HEK293 (cell line): ENCODE results near the gene SYNM.

ENCODE experiments used
- CTCF ChIA-PET: fragments of 350-600 bp; formaldehyde crosslinking; extraction: SDS; loops from one replicate; lab custom pipeline; 2021; ENCODE audit warnings: antibody characterized with exemption; lab: Yijun Ruan, JAX
- POLR2A ChIA-PET: fragments of 300-600 bp; formaldehyde crosslinking; extraction: SDS; loops from one replicate; lab custom pipeline; 2020; ENCODE audit warnings: antibody characterized with exemption, inconsistent platforms; lab: Yijun Ruan, JAX
- H3K27ac ChIP-seq: fragments of 200-500 bp; sonication (Bioruptor generic); 2 replicates; pipeline ENCODE4 v1.5.1; 2014; ENCODE audit warnings: low read depth, low read length, control low read depth, inconsistent platforms; ENCODE audit errors: extremely low read depth
- H3K36me3 ChIP-seq, 2 experiments: fragments of 200-500 bp in 1 of 2; sonication (Bioruptor generic) in 1 of 2; 1 replicate in 1 of 2; 2 replicates in 1 of 2; pipeline ENCODE4 v1.5.1; 2014 to 2017; ENCODE audit warnings: inconsistent platforms in 2 of 2, low read length in 2 of 2; ENCODE audit not compliant: control insufficient read depth in 2 of 2, insufficient read depth in 1 of 2
- H3K4me1 ChIP-seq: fragments of 200-500 bp; sonication (Bioruptor generic); 2 replicates; pipeline ENCODE4 v1.5.1; 2014; ENCODE audit warnings: mild to moderate bottlenecking, low read length, inconsistent platforms; ENCODE audit not compliant: control insufficient read depth, insufficient read depth
- H3K4me3 ChIP-seq: 2 replicates; pipeline ENCODE4 v1.5.1; 2011; ENCODE audit warnings: low read depth, mild to moderate bottlenecking, control low read depth, low read length, moderate library complexity
- H3K9me3 ChIP-seq: fragments of 200-500 bp; sonication (Bioruptor generic); 2 replicates; pipeline ENCODE4 v1.5.1; 2014; ENCODE audit warnings: low read depth, low read length, inconsistent platforms; ENCODE audit not compliant: control insufficient read depth, insufficient read depth
- EGR2 ChIP-seq: fragments of 450-650 bp; formaldehyde crosslinking; IDR thresholded peaks from 2 replicates; pipeline ENCODE4 v1.5.1; 2016; ENCODE audit warnings: low read depth, missing biosample characterization, missing genetic modification characterization
- GLIS1 ChIP-seq: fragments of 450-650 bp; formaldehyde crosslinking; IDR thresholded peaks from 2 replicates; pipeline ENCODE4 v1.5.1; 2016; ENCODE audit warnings: missing biosample characterization, missing genetic modification characterization
- OSR2 ChIP-seq: fragments of 450-650 bp; formaldehyde crosslinking; IDR thresholded peaks from 2 replicates; pipeline ENCODE4 v1.5.1; 2016; ENCODE audit warnings: missing biosample characterization, missing genetic modification characterization
- SALL2 ChIP-seq: fragments of 450-650 bp; formaldehyde crosslinking; IDR thresholded peaks from 2 replicates; pipeline ENCODE4 v1.5.0; 2017; ENCODE audit warnings: missing biosample characterization, mild to moderate bottlenecking, missing genetic modification characterization, borderline replicate concordance
- SCRT1 ChIP-seq: fragments of 450-650 bp; formaldehyde crosslinking; IDR thresholded peaks from 2 replicates; pipeline ENCODE4 v1.5.1; 2016; ENCODE audit warnings: missing biosample characterization, missing genetic modification characterization, borderline replicate concordance
- ZIC2 ChIP-seq: fragments of 450-650 bp; formaldehyde crosslinking; IDR thresholded peaks from 2 replicates; pipeline ENCODE4 v1.5.1; 2016; ENCODE audit warnings: missing biosample characterization, missing genetic modification characterization
- ZNF140 ChIP-seq: fragments of 450-650 bp; formaldehyde crosslinking; IDR thresholded peaks from 2 replicates; pipeline ENCODE4 v1.5.1; 2016; ENCODE audit warnings: missing biosample characterization, missing genetic modification characterization
- ZNF146 ChIP-seq: fragments of 450-650 bp; formaldehyde crosslinking; IDR thresholded peaks from 2 replicates; pipeline ENCODE4 v1.5.1; 2016; ENCODE audit warnings: missing biosample characterization, missing genetic modification characterization
- ZNF175 ChIP-seq: fragments of 450-650 bp; formaldehyde crosslinking; IDR thresholded peaks from 2 replicates; pipeline ENCODE4 v1.5.1; 2016; ENCODE audit warnings: missing biosample characterization, missing genetic modification characterization
- ZNF211 ChIP-seq: fragments of 450-650 bp; formaldehyde crosslinking; IDR thresholded peaks from 2 replicates; pipeline ENCODE4 v1.5.1; 2016; ENCODE audit warnings: low read depth, missing biosample characterization, missing genetic modification characterization
- ZNF23 ChIP-seq: fragments of 450-650 bp; formaldehyde crosslinking; IDR thresholded peaks from 2 replicates; pipeline ENCODE4 v1.5.1; 2016; ENCODE audit warnings: missing biosample characterization, missing genetic modification characterization, borderline replicate concordance
- ZNF274 ChIP-seq, 2 experiments: fragments of 200-500 bp in 1 of 2; fragments of 450-650 bp in 1 of 2; sonication (Bioruptor generic) in 1 of 2; formaldehyde crosslinking in 1 of 2; IDR thresholded peaks; 2 replicates each; pipeline versions ENCODE4 v1.5.1 to v1.6.1; 2014 to 2016; ENCODE audit warnings: borderline replicate concordance in 1 of 2, inconsistent platforms in 1 of 2, low read length in 1 of 2, missing biosample characterization in 1 of 2, missing genetic modification characterization in 1 of 2
- ZNF311 ChIP-seq: fragments of 450-650 bp; formaldehyde crosslinking; IDR thresholded peaks from 2 replicates; pipeline ENCODE4 v1.5.1; 2017; ENCODE audit warnings: missing biosample characterization, missing genetic modification characterization, borderline replicate concordance
- ZNF341 ChIP-seq: fragments of 450-650 bp; formaldehyde crosslinking; IDR thresholded peaks from 2 replicates; pipeline ENCODE4; 2016; ENCODE audit warnings: low read depth, missing biosample characterization, missing genetic modification characterization
- ZNF350 ChIP-seq: fragments of 450-650 bp; formaldehyde crosslinking; IDR thresholded peaks from 2 replicates; pipeline ENCODE4 v1.5.0; 2017; ENCODE audit warnings: missing biosample characterization, mild to moderate bottlenecking, missing genetic modification characterization
- ZNF521 ChIP-seq: fragments of 450-650 bp; formaldehyde crosslinking; IDR thresholded peaks from 2 replicates; pipeline ENCODE4 v1.5.1; 2017; ENCODE audit warnings: missing biosample characterization, mild to moderate bottlenecking, missing genetic modification characterization
- ZNF560 ChIP-seq: fragments of 450-650 bp; formaldehyde crosslinking; IDR thresholded peaks from 2 replicates; pipeline ENCODE4 v1.5.1; 2017; ENCODE audit warnings: missing biosample characterization, missing genetic modification characterization, borderline replicate concordance
- ZNF596 ChIP-seq: fragments of 450-650 bp; IDR thresholded peaks from 2 replicates; pipeline ENCODE4 v1.5.0; 2018; ENCODE audit warnings: missing biosample characterization, mild to moderate bottlenecking, missing genetic modification characterization, moderate library complexity
- ZNF621 ChIP-seq: fragments of 450-650 bp; formaldehyde crosslinking; IDR thresholded peaks from 2 replicates; pipeline ENCODE4 v1.5.1; 2017; ENCODE audit warnings: missing biosample characterization, missing genetic modification characterization
- ZNF791 ChIP-seq: fragments of 450-650 bp; formaldehyde crosslinking; IDR thresholded peaks from 2 replicates; pipeline ENCODE4 v1.5.1; 2016; ENCODE audit warnings: missing biosample characterization, missing genetic modification characterization
- TF ChIP-seq, protein P1 (sequence below): fragments of 450-650 bp; formaldehyde crosslinking; optimal IDR thresholded peaks from 2 replicates; pipeline ENCODE3; 2016; ENCODE audit warnings: missing biosample characterization, mild to moderate bottlenecking, missing genetic modification characterization
- TF ChIP-seq, protein P2 (sequence below): fragments of 450-650 bp; formaldehyde crosslinking; IDR thresholded peaks from 2 replicates; pipeline ENCODE4 v1.5.1; 2016; ENCODE audit warnings: missing biosample characterization, missing genetic modification characterization
- TF ChIP-seq, protein P3 (sequence below): fragments of 450-650 bp; formaldehyde crosslinking; IDR thresholded peaks from 2 replicates; pipeline ENCODE4 v1.5.1; 2016; ENCODE audit warnings: missing biosample characterization, missing genetic modification characterization
- TF ChIP-seq, protein P4 (sequence below): fragments of 450-650 bp; formaldehyde crosslinking; IDR thresholded peaks from 2 replicates; pipeline ENCODE4 v1.5.1; 2016; ENCODE audit warnings: missing biosample characterization, missing genetic modification characterization, low read depth
- TF ChIP-seq, protein P5 (sequence below): fragments of 450-650 bp; formaldehyde crosslinking; IDR thresholded peaks from 2 replicates; pipeline ENCODE4 v1.5.1; 2016; ENCODE audit warnings: missing biosample characterization, missing genetic modification characterization, borderline replicate concordance
- TF ChIP-seq, protein P6 (sequence below): fragments of 450-650 bp; IDR thresholded peaks from 2 replicates; pipeline ENCODE4 v1.5.1; 2018; ENCODE audit warnings: missing biosample characterization, mild to moderate bottlenecking, missing genetic modification characterization

The SYNM gene

DNA sequence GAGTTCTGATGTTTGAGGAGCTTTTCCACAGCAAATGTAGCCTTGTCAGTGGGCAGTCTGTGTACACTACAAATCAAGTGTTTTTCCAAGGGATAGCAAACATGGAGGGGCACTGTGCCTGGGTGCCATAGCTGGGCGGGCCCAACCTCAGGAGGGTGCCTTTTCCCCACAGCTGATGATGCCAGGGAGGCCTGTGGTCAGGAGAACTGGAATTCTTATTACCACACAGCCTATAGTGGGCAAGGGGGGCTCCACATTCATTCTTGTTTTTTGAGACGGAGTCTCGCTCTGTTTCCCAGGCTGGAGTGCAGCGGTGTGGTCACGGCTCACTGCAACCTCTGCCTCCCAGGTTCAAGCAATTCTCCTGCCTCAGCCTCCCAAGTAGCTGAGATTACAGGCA lies 41.8 kb downstream of the SYNM start:
- no peaks in the 10 kb centered on the region for H3K4me1 ChIP-seq
- H3K27ac ChIP-seq: no peak overlapping the region
- no peaks in the 10 kb centered on the region for H3K9me3 ChIP-seq
- ChIA-PET POLR2A (no interaction called here), CTCF (interaction anchor here (0.6 to 1.4 kb wide), 3 partner anchors 24 to 56 kb away, joined by 3 to 9 read pairs (median 3); no protein-coding TSS in a partner anchor)
- H3K36me3 ChIP-seq: peaks cover 0 to 5% of the 10 kb centered on the region in 2 experiments; a peak in 2 of 3 replicates
- no peak overlapping the region for H3K4me3 ChIP-seq
- TF ChIP-seq ZNF341 (no peak), ZNF146 (tag by site-specific recombination) (no peak), ZIC2 (tag by site-specific recombination) (no peak), EGR2 (tag by site-specific recombination) (no peak), ZNF211 (tag by site-specific recombination) (no peak), GLIS1 (tag by site-specific recombination) (no peak), ZNF560 (no peak), SALL2 (no peak), ZNF311 (tag by site-specific recombination) (no peak), ZNF596 (tag by site-specific recombination) (no peak), ZNF621 (tag by site-specific recombination) (no peak), ZNF274 (IDR thresholded peaks at IDR 0.05; ENCODE audit: low read length) (no peak), ZNF274 (tag by site-specific recombination; IDR thresholded peaks at IDR 0.05; ENCODE audit: borderline replicate concordance) (no peak), ZNF350 (no peak)
- TF ChIP-seq, protein P1, sequence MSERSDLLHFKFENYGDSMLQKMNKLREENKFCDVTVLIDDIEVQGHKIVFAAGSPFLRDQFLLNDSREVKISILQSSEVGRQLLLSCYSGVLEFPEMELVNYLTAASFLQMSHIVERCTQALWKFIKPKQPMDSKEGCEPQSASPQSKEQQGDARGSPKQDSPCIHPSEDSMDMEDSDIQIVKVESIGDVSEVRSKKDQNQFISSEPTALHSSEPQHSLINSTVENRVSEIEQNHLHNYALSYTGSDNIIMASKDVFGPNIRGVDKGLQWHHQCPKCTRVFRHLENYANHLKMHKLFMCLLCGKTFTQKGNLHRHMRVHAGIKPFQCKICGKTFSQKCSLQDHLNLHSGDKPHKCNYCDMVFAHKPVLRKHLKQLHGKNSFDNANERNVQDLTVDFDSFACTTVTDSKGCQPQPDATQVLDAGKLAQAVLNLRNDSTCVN (tag by site-specific recombination): no peak
- TF ChIP-seq, protein P2, sequence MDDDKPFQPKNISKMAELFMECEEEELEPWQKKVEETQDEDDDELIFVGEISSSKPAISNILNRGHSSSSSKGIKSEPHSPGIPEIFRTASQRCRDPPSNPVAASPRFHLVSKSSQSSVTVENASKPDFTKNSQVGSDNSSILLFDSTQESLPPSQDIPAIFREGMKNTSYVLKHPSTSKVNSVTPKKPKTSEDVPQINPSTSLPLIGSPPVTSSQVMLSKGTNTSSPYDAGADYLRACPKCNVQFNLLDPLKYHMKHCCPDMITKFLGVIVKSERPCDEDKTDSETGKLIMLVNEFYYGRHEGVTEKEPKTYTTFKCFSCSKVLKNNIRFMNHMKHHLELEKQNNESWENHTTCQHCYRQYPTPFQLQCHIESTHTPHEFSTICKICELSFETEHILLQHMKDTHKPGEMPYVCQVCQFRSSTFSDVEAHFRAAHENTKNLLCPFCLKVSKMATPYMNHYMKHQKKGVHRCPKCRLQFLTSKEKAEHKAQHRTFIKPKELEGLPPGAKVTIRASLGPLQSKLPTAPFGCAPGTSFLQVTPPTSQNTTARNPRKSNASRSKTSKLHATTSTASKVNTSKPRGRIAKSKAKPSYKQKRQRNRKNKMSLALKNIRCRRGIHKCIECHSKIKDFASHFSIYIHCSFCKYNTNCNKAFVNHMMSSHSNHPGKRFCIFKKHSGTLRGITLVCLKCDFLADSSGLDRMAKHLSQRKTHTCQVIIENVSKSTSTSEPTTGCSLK (tag by site-specific recombination): no peak
- TF ChIP-seq, protein P3, sequence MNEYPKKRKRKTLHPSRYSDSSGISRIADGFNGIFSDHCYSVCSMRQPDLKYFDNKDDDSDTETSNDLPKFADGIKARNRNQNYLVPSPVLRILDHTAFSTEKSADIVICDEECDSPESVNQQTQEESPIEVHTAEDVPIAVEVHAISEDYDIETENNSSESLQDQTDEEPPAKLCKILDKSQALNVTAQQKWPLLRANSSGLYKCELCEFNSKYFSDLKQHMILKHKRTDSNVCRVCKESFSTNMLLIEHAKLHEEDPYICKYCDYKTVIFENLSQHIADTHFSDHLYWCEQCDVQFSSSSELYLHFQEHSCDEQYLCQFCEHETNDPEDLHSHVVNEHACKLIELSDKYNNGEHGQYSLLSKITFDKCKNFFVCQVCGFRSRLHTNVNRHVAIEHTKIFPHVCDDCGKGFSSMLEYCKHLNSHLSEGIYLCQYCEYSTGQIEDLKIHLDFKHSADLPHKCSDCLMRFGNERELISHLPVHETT (tag by site-specific recombination): no peak
- TF ChIP-seq, all 188 proteins: peak for 0

DNA sequence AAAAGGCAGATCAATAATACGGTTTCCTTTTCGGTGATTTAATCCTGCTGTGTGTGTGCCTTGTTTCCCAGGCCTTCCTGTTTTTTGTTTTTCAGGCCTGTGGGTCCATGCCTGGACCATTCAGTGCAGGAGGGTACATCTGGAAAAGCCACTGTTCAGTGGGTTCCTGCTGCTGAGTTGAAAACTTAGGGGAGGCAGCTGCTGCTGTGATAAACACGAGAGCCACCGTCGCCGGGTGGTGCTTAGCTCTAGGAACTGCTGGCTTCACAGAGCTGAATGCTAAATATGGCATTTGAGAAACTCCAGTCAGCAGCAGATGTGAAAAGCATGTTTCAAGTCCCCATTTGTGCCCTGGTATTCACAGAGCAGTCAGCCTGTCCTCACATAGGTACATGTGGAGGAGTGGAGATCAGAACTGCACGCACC lies 44.0 kb downstream of the SYNM start:
- CTCF ChIA-PET: interaction anchor here (1.0 kb wide), 1 partner anchor 48 kb away, joined by 4 read pairs; no protein-coding TSS in a partner anchor
- Histone ChIP-seq H3K27ac (no peak overlapping the region), H3K4me1 (no peaks in the 10 kb centered on the region), H3K9me3 (no peaks in the 10 kb centered on the region), H3K4me3 (no peak overlapping the region), H3K36me3 (peaks cover 0 to 5% of the 10 kb centered on the region in 2 experiments; a peak in 2 of 3 replicates)
- POLR2A ChIA-PET: no interaction called here
- TF ChIP-seq OSR2 (tag by site-specific recombination) (no peak), SCRT1 (no peak), ZNF521 (tag by site-specific recombination) (no peak), ZNF23 (tag by site-specific recombination) (no peak), ZNF175 (tag by site-specific recombination) (no peak), ZNF791 (tag by site-specific recombination) (no peak), ZNF140 (no peak)
- TF ChIP-seq, protein P4, sequence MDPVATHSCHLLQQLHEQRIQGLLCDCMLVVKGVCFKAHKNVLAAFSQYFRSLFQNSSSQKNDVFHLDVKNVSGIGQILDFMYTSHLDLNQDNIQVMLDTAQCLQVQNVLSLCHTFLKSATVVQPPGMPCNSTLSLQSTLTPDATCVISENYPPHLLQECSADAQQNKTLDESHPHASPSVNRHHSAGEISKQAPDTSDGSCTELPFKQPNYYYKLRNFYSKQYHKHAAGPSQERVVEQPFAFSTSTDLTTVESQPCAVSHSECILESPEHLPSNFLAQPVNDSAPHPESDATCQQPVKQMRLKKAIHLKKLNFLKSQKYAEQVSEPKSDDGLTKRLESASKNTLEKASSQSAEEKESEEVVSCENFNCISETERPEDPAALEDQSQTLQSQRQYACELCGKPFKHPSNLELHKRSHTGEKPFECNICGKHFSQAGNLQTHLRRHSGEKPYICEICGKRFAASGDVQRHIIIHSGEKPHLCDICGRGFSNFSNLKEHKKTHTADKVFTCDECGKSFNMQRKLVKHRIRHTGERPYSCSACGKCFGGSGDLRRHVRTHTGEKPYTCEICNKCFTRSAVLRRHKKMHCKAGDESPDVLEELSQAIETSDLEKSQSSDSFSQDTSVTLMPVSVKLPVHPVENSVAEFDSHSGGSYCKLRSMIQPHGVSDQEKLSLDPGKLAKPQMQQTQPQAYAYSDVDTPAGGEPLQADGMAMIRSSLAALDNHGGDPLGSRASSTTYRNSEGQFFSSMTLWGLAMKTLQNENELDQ (tag by site-specific recombination): no peak
- TF ChIP-seq, protein P5, sequence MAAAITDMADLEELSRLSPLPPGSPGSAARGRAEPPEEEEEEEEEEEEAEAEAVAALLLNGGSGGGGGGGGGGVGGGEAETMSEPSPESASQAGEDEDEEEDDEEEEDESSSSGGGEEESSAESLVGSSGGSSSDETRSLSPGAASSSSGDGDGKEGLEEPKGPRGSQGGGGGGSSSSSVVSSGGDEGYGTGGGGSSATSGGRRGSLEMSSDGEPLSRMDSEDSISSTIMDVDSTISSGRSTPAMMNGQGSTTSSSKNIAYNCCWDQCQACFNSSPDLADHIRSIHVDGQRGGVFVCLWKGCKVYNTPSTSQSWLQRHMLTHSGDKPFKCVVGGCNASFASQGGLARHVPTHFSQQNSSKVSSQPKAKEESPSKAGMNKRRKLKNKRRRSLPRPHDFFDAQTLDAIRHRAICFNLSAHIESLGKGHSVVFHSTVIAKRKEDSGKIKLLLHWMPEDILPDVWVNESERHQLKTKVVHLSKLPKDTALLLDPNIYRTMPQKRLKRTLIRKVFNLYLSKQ (tag by site-specific recombination): no peak
- TF ChIP-seq, protein P6, sequence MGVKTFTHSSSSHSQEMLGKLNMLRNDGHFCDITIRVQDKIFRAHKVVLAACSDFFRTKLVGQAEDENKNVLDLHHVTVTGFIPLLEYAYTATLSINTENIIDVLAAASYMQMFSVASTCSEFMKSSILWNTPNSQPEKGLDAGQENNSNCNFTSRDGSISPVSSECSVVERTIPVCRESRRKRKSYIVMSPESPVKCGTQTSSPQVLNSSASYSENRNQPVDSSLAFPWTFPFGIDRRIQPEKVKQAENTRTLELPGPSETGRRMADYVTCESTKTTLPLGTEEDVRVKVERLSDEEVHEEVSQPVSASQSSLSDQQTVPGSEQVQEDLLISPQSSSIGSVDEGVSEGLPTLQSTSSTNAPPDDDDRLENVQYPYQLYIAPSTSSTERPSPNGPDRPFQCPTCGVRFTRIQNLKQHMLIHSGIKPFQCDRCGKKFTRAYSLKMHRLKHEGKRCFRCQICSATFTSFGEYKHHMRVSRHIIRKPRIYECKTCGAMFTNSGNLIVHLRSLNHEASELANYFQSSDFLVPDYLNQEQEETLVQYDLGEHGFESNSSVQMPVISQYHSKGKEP (tag by site-specific recombination): no peak
